A172 (cell line): Measurements from ENCODE around the gene SORBS1. TPM values are rescaled to one million over a fixed set of nuclear protein-coding genes. Genes with fewer than 3 reads are reported as not detected.

Experiments
- DNase-seq: peaks from one replicate; pipeline ENCODE4 v3.0.0-alpha.2; 2015; ENCODE audit warnings: low spot score
- total RNA-seq: library from RNA; depleted of rRNA; stranded (reverse); fragments of >200 nt; shearing (Covaris generic); gene quantifications from 2 replicates; pipeline ENCODE4 v1.2.3, GENCODE V29; 2014

SORBS1 gene
- total RNA-seq, 1 experiment from 2014 or later = 2.5 TPM

- no peak for DNase-seq
Measured at GRCh38 chr10:95540514-95541052, 20.6 kb downstream of the SORBS1 start.

GRCh38 chr10:95539560-95540284 lies 21.4 kb downstream of the SORBS1 start:
- DNase-seq = no peak

DNA sequence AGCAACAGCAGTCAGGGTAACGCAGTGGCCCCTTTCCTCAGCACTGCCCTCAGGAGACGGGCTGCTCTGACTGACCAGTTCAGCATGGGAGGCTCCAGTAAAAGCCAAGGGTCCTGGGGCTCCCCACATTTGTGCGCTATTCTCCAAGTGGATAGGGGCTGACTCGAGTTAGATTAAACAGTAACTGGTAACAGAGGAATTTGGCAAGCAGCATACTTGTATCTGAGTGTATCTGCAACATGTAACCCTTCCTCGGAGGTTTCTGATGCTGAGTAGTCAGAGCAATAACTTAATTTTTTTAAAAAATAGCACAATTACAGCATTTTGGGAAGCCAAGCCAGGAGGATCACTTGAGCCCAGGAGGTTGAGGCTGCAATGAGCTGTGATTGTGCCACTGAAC lies 22.8 kb downstream of the SORBS1 start:
- DNase-seq = no peak

DNA sequence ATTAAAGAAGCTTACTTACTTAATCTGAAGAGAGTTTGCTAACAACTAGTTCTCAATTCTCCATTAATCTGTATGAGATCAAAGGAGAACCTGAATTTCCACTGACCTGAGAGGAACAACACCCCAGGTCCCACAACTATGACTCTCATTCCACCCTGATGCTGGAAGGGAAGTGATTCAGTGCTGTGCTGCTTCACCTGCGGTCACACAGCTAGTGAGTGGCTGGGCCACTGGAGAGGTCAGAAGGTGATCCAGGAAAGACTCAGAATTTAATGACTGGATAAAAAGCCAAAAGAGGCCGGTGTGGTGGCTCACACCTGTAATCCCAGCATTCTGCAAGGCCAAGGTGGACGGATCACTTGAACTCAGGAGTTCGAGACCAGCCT lies 23.6 kb downstream of the SORBS1 start:
- DNase-seq = no peak

- DNase-seq = no peak
Measured at GRCh38 chr10:95536894-95537541, 24.2 kb downstream of the SORBS1 start.

DNA sequence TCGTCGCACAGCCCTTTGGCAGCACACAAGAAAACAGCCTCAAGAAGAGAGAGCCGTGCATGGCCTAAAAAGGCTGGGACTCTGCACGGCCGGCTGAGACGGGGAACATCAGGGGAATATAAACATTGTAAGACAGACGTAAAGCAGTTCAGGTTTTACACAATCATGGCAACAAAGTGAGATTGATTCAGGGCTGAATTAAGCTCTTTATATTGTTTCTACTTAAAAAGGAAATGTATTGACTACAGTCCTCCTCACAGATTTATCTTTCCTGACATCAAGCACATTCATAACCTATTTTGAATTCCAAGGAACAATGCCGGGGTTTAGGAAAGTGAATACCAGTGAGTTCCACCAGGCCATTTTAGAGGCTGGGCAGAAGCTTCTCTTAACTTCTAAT lies 25.2 kb downstream of the SORBS1 start:
- DNase-seq = no peak

DNA sequence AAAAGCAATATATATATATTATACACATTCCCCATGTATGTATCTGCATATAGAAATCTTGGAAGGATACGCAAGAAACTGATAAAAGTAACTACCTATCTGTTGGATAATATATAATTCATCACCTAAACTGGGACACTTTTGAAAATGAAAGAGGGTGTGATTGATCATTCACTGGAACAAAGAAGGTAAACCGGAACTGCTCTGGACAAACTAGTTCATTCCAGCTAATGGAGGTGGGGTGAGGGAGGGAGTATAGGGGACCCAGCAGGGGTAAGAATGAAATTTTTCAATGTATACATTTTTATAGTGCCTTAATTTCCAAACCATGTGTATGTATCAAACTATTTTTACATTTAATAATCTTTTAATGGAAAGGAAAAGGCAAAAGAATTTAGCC lies 25.6 kb downstream of the SORBS1 start:
- DNase-seq = no peak

- no peak for DNase-seq
Measured at GRCh38 chr10:95533590-95533989, 27.6 kb downstream of the SORBS1 start.

- DNase-seq = no peak
Measured at GRCh38 chr10:95532536-95532935, 28.6 kb downstream of the SORBS1 start.

DNA sequence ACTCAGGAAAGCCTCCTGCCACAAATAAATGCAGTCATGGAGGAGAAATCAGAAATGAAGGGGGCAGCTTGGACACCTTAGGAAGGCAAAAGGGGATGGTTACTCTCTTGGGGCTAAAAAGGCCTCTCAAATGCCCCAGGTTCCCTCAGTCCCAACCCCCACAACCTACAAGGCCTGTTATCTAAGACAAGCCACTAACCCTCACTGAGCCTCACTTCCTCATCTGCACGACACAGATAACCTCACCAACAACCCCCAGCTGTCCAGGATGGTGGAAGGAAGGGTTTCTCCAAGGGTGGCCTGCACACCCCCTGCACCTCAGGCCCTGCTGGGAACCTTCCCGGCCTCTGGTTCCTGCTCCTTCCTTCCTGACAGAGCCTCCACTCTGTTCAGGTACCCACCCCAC lies 29.2 kb downstream of the SORBS1 start:
- DNase-seq = no peak

DNA sequence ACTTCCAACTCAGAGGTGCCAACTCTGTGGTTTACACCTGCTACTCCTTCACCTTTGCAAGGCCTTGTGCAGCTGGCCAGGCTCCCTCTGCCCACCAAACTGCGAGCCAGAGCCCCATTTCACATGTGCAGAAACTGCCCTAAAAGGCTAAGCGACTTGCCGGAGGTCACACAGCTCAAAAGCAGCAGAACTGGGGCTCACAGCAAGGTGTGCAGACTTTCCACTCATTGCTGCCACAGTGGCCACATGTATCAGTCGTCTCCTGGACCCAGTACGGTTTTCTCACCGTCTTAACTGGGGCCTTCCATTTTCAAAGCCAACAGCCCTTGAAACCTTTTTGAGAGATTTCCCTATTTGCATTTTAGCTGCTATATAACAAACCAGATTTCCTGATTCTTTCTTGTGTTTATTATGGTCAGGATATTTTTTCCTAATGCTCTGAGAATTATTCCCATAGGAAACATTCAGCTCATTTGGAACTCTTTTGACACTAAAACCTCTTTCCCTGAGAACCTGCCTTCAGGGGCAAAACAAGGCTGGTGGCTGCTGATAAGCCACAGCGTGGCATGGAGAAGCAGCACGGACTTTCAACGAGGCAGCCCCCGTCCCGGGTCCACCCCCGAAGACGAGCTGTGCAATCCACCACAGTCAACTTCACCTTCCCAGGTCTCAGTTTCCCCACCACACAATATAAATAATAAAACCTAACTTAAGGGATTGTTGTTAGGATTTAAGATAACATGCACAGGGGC lies 29.9 kb downstream of the SORBS1 start:
- DNase-seq = no peak

DNA sequence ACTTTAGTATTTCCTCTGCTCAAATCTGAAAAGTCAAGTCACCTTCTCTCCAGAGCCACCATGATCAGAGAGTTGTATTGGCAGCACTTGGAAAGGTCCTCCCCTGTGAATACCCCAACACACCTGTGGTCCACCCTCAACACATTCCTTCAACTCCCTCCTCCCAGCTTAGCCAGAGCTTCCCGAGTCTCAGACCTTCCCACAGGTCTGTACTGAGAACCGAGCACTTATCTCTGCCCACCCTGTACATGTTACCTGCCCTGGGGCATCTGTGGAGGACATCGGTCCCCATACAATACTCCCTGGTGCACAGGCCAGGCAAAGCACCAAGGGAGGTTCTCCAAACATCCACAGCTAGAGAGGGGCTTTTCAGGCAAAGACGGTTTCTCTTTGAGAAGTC lies 30.6 kb downstream of the SORBS1 start:
- no peak for DNase-seq

DNA sequence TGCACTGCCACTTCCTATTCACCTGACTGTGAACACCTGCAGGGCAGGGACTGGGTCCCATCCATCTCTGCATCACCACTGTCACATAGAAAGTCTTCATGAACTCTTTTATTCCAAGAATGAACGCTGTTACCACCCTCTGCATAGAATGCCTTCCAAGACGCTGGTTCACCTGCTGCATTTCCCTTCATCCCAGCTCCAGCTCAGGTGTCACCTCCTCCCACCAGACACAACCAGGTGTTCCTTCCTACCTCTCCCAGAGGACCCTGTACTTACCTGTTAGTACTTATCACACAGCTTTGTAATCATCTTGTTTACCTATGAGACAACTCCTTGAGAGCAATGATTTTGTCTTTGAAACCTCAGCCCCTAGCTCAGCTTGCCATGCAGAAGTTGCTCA lies 31.1 kb downstream of the SORBS1 start:
- DNase-seq = no peak

DNA sequence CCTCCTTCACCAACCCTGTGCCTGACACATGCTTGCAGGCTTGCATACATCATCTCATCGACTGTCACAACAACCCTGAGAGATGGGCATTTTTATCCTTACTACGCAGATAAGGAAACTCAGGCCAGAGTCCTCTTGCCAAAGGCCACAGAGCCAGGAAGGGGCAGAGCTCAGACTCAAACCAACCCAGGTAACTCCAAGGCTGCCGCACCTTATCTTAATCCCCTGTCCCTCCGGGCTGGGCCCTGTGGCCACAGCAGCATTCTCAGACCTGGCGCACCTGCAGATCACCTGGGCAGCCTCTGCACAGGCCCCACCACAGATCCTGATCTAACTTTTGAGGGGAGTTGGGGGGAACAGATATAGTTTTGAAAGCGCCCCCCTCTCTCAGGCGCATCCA lies 35.1 kb downstream of the SORBS1 start:
- DNase-seq = no peak

GRCh38 chr10:95525033-95525418 lies 36.1 kb downstream of the SORBS1 start:
- no peak for DNase-seq

DNA sequence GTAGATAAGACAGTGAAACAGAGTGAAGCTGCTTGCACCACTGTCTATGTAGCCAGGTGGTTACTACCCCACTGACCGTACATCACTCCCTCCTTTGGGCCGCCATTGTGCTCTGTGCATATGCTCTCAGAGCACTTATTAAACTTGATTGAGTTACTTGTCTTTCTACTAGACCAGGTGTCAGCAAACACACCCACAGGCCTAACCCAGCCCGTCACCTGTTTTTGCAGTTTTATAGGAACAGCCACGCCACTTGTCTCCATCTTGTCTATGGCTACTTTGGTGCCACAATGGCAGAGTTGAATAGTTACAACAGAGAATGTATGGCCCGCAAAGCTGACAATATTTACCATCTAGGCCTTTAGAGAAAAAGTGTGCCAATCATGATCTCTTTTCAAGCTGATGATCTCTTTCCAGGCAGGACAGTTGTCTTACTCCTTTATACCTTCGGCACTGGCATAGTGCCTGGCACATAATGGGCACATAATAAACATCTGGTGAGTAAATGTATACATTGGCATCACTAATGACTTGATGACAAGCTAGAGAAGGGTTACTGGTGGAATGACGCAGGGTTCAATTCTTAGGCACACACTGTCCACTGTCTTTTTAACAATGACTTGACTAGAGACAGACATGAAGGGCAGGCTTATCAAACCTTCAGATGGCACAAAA lies 36.7 kb downstream of the SORBS1 start:
- DNase-seq = no peak

GRCh38 chr10:95522117-95522516 lies 39.1 kb downstream of the SORBS1 start:
- DNase-seq = no peak

DNA sequence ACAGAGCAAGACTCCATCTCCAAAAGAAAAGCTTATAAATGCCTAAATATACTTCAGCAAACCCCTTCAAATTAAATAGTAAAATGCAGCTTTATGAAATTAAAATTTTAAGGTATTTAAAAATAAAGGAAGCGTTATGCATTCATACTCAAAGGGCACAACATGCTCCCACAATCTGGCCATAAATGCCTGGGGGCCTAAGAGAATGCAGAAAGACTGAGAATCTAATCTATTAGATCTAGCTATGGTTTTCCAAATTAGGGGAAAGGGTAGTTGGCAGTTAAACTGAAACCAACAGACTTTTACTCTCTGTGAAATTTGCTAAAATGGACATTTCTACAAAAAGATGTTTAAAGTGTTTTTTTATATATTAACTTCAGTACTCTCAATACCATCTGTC lies 40.6 kb downstream of the SORBS1 start:
- no peak for DNase-seq

DNA sequence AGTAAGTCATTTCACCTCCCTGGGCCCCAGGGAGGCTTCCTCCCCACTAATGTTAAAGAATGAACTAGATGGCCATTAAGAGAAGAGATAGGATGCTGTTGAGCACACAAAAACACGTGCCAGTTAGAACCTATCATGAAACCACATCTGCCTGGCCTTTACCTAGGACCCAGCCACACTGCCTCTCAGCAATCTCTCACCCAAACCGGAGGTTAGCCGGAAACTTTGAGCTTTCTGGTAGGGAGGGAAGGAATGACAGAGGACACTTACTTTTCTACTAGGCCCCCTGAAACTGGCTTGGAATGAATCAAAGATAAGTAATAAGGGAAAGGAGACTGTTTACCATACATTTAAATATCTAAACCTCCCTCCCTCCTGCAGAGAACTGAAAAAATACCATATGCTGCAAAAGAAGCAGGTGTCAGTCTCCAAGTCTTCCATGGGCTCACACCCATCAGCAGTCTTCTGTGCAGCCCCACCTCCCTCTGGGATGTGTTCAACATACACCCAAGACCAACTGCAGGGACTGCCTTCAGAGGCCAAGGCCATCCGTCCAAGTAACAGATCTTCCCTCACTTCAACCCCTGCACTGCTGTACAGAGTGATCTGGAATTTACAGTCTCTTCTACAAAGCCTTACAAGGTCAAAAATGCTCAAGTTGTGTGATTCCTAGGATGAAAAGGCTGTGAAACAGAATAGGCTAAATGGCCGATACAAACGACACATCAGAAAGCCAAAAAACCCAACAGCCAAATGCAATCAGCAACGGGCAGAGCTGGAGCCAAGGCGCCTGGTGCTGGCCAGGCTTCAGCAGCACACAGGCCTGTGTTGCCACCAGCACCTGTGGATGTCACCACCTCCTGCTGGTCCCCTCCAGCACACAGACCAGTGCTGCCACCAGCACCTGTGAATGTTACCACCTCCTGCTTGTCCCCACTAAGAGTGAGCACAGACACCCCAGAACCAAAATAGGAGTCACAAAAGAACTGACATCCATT lies 42.4 kb downstream of the SORBS1 start:
- no peak for DNase-seq

DNA sequence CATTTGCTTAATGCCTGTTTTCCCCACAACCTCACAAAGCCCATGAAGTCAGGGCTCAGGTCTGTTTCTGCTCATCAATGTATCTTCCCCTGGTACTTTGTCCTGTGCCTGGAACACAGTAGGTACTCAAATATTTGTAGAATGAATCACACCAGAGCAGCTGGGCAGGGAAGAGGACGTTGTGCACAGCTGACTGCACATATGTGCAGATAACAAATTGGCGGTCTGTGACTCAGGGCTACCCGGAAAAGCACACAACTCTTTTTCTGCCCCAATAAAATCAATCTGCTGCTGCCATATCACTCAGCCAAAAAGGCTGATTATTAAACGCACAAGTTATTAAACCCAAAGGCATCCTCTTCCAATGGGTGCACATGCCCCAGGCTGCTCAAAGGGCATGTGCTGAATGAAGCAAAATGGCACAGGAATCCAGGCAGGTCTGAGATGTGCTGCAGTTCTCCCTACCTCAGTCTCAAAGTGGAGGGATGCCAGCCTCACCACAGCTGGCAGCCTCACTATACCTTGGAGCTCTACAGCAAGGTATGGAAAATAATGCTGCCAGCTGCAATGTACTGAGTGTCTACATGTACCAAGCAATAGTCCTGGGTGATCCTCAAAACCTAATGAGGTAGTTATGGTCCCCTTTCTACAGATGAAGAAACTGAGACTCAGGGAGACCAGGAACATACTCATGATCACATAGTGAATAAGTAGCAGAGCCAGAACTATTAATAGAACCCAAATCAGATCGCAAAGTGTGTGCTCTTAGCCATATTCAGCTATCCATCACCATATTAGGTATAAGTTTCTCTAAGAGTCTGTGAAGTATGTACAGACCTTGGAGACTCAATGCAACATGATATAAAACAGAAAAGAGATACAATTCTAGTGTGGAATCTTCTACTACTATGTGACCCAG lies 43.4 kb downstream of the SORBS1 start:
- DNase-seq = peak; percentile 84
